ENCODE data around the gene ZMIZ2.
A peak's percentile ranks its signal among the peaks of the same experiment; 100 is the strongest.
"Not testable (repeated sequence)": the region's sequence is repeated elsewhere in the genome, so short reads cannot be mapped to it uniquely, and the experiment has no call there.

Gene ZMIZ2

GRCh38 chr7:44729949-44730590 is 18.6 kb upstream of the ZMIZ2 start:
- no peak for DNase-seq

- DNase-seq, result not testable (repeated sequence)
These were observed 15.7 kb upstream of the ZMIZ2 start for GRCh38 chr7:44732971-44733370.

- no peak for DNase-seq
These were observed 14.8 kb upstream of the ZMIZ2 start for GRCh38 chr7:44733708-44734481.

DNA sequence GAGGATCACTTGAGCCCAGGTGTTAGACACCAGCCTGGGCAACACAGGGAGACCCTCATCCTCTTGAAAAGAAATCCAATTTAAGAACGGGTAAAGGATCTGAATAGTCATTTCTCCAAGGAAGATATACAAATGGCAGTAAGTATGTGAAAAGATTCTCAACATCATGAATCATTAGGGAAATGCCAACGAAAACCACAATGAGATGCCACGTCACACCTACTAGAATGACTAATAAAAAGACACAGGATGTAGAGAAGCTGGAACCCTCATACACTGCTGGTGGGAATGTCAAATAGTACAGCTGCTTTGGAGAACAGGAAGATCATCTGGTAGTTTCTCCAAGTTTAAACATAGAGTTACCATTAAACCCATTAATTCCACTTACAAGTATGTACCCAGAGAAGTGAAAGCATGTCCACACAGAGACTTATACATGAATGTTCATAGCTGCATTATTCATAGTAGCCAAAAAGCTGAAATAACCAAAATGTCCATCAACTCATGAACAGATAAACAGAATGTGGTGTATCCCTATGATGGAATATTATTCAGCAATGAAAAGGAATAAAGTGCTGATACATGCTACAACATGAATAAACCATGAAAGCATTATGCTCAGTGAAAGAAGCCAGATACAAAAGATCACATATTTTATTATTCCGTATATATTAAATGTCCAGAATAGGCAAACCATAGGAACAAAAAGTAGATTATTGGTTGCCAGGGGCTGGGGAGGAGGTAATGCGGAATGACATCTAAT is 13.1 kb upstream of the ZMIZ2 start:
- DNase-seq, result no peak

DNA sequence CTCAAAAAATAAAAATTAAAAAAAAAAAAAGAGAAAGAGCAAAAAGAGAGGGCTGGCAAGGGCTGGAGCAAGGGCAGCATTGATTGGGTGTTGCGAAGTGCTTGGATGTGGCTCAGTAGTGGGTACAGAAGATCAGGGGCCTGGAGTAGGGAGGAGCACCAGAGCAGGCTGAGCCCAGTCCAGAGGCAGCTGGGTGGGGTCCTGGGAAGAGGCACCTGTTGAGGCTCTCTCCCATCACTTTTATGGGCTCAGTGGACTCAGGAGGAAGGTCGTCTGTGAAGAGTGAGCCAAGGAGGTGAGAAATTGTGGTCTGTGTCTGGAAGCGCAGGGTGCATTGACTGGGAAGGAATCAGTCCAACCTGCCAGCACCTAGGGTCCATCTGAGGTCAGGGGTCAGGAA is 11.8 kb upstream of the ZMIZ2 start:
- no peak for DNase-seq

- DNase-seq, result no peak
These were observed 10.5 kb upstream of the ZMIZ2 start for GRCh38 chr7:44738051-44738723.

- no peak for DNase-seq
These were observed 9.6 kb upstream of the ZMIZ2 start for GRCh38 chr7:44738876-44739665.

DNA sequence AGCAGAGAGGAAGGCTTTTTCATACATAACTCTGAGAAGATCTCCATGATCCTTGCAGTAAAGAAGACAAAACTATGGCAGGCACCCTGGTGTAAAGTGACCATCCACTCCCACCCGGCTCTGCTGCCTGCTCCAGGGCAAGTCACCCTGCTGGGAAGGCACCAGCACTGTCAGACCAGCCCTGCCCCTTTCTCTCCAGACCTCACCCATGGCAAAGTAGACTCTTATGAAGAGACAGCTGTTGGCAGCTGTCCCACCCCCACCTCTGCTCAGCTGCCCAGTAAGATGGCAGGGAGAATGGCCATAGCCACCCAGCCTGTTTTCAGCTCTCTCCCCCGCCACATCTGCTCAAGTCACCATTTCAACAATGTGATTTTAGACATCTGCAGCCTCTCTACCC is 8.6 kb upstream of the ZMIZ2 start:
- DNase-seq, result no peak

DNA sequence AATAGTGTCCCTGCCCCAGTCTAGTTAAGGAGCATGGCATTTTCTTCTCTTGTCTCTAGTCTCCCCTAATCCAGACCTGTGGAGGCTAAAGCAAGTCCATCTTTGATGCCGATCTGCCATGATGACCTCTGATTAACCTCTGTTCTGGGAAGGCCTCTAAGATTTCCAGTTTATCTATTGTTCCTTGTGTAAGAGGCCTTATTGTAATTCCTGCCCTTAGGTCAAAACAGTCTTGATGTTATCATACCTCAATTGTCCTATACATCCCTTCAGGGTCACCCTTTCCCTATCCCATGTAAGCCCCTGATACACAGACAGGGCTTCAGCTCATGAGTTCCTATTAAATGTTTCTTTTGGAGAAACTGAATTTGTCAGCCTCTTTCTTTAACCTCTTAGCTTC is 4.9 kb upstream of the ZMIZ2 start:
- DNase-seq, result no peak

GRCh38 chr7:44748948-44749731 is 493 bp downstream of the ZMIZ2 start:
- DNase-seq, result peak; percentile 71

- no peak for DNase-seq
These were observed 1.3 kb downstream of the ZMIZ2 start for GRCh38 chr7:44749992-44750391.

- no peak for DNase-seq
These were observed 1.8 kb downstream of the ZMIZ2 start for GRCh38 chr7:44750424-44750823.

DNA sequence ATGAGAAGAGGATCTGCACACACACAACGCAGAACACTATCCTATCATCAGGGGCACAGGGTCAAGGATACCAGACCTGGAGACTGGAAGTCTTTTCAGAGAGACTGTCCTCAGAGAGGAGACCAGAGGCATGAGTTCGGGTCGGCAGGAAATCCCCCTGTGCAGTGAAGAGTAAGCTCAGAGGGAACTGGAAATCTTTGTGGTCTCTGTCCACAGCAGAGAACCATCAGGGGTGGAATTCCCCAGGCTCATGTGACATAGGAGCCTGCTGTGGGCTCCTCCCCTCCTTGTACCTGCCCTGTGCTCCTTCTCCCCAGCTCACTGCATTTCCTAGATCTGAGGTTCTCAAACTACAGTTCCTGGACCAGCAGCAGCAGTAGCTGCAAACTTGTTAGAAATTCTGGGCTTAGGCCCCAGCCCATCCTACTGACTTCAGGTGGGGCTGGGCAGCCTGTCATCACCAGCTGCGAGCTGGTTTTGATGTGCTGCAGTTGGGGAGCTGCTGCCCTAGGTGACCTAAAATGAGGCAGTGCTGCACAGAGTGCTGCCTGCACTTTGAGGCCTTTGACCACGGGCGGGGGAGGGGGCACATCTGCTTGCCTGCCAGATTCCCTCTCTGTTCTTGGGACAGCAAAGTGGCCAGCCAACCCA is 2.4 kb downstream of the ZMIZ2 start:
- DNase-seq, result no peak

DNA sequence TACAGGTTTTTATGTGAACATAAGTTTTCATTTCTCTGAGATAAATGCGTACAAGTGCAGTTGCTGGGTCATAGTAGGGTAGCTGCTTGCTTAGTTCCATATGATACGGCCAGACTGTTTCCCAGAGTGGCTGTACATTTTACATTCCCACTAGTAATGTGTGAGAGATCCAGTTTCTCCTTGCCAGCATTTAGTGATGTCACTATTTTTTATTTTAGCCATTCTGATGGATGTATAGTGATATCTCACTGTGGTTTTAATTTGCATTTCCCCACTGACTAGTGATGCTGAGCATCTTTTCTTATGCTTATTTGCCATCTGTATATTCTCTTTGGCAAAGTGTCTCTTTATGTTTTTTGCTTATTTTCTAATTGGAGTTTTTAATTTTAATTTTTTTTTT is 4.2 kb downstream of the ZMIZ2 start:
- no peak for DNase-seq

- DNase-seq, result no peak
These were observed 6.4 kb downstream of the ZMIZ2 start for GRCh38 chr7:44754802-44755697.

- no peak for DNase-seq
These were observed 7.3 kb downstream of the ZMIZ2 start for GRCh38 chr7:44755698-44756627.

DNA sequence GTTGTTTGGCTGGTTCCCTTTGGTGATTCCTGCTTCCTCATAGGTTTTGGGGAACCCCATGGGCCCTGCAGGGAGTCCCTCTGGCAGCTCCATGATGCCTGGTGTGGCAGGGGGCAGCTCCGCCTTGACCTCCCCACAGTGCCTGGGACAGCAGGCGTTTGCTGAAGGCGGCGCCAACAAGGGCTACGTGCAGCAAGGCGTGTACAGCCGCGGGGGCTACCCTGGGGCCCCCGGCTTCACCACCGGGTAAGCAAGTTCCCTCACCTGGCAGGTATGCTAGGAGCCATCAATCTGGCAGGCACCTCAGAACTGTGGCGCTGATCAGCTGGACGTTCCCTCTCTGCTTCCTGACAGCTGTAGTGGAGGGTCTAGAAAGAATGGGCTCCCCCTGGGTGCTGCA is 8.3 kb downstream of the ZMIZ2 start:
- no peak for DNase-seq

DNA sequence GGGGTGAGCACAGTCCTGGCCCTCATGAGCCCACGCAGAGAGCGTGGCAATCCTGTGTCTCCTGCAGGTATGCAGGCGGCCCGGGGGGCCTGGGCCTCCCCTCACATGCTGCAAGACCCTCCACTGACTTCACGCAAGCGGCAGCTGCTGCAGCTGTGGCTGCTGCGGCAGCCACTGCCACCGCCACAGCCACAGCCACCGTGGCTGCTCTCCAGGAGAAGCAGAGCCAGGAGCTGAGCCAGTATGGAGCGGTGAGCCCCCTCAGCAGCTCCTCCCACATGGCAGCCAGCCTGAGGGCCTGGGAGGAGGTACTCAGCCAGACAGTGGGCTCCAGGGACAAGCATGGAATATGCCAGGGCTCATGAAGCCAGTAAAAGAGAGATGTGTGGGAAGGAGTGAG is 8.7 kb downstream of the ZMIZ2 start:
- DNase-seq, result no peak

DNA sequence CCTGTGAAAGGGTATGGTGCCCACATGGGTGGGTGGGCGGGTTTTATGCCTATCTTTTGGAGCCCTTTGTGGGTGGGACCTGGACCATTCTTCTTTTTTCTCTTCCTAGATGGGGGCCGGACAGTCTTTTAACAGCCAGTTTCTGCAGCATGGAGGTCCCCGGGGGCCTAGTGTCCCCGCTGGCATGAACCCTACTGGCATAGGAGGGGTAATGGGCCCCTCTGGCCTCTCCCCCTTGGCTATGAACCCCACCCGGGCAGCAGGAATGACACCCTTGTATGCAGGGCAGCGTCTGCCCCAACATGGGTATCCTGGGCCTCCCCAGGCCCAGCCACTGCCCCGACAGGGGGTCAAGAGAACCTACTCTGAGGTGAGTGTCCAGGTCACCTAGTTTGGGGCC is 9.1 kb downstream of the ZMIZ2 start:
- no peak for DNase-seq
